NCI-H146 treated with DMSO at 0.1 percent for 48 hours (cell line): ENCODE measurements around the gene FAT3.

Experiments used
- DNase-seq: peaks from one replicate; lab custom pipeline; 2025; ENCODE audit not compliant: unreplicated experiment; lab: John Stamatoyannopoulos, UW

Gene FAT3

GRCh38 chr11:92227230-92227814, 2.7 kb downstream of the FAT3 start:
- no peak for DNase-seq

DNA sequence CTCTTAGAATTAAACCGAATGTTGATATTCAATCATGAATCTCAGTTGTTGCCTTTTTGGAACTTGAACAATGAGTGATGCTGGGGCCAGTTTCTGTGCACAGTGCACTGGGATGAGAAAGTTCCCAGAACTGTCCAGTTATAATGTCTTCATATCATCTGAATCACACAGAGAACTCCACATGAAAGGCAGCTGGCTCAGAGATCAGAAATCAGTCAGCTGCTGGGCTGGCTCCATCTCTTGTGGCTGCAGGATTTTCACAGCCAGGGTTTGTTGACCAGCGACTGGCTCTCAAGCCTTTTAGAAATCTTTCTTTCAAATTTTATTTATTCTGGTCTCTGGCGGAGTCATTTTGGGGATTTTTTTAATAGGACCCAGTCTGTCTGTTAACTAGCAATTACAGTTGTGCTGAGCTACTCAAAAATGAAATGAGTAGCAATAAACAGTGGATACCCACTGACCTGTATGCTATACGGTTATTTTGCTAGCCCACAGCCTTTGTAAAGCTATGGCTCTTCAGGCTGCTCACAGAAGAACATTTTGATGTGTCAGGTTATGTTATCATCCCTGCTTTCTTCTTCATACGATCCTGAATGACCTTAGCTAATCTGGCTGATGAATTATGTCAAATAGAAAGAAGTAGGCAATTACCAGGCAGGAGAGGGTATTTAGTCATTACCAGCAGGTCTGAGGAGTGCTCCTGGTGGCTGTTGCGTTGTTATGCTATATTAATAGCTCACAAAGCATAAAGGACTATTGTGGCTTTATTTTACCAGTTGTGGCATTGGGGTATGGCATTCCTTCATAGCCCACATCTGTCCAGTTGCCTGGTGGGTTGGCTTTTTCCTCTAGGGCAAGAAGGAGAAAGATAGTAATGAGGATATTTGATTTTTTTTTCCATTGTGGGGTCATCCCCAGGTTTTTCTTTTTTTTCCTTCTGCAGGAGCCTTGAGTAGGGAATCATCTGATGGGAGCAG, 3.6 kb downstream of the FAT3 start:
- DNase-seq = no peak

DNA sequence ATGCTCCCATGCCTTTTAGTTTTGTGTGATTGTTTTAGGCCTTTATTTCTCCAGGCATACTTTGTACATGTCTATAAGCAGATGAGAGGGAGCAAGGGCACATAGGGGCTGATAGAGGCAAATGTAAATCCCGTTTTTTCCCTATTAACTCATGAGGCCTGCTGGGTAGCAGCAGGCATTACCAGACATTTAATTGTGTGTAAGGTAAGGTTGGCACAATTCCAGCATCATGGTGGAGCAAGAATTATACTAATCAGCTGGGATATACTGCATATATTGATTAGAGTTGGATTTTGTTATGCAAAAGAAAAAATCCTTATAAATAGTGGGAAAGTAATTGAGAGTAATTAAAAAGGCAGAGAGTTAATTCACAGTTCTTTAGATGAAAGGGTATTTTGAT, 12.2 kb downstream of the FAT3 start:
- no peak for DNase-seq

GRCh38 chr11:92240916-92241315, 16.3 kb downstream of the FAT3 start:
- no peak for DNase-seq

- DNase-seq = no peak
Measured at GRCh38 chr11:92245700-92246271, 21.2 kb downstream of the FAT3 start.

GRCh38 chr11:92246630-92247029, 22.0 kb downstream of the FAT3 start:
- DNase-seq = no peak

DNA sequence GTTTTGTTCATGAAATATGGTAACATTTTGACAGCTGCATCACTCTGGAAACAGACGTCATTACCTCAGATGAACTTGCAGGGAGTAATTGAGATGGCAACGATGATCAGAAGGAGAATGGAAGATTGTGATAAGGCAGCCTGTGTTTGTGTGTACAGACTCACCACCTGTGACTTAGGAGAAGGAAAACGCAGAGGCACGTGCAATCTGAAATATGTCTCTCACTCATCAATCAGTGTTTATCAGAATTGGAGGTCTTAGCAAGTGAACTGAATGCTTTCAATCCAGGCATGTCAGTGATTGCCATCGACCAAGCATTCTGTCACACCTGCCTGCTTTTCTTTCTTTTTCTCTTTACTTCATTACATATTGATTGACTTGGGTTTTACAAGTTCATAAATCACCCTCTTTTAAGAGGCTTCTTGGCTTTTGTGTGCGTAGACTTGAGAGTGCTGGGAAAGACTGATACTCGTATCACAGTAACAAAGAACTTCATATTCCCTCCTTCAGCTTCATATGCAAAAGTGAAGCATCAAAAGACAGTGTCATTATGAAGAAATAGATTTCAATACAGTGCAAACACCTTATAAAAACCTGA, 24.6 kb downstream of the FAT3 start:
- DNase-seq = no peak

DNA sequence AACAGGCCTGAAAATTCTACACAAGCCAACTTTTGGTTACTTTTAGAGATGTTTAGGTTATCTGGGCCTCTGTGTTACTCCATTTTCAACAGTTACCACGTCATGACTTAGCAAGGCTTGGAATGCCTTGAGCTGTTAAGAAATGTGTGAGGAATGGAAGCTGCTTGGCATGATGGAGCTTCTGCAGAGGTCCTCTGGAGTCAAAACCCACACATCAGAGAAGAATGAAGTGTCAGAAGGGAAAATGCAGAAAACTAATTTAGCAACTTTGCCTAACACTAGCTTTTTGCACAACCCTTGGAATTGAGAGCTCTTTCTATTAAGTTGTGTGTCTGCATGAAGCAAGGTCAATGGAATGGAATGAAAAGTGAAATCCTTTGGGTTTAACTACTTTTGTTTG, 27.4 kb downstream of the FAT3 start:
- no peak for DNase-seq

DNA sequence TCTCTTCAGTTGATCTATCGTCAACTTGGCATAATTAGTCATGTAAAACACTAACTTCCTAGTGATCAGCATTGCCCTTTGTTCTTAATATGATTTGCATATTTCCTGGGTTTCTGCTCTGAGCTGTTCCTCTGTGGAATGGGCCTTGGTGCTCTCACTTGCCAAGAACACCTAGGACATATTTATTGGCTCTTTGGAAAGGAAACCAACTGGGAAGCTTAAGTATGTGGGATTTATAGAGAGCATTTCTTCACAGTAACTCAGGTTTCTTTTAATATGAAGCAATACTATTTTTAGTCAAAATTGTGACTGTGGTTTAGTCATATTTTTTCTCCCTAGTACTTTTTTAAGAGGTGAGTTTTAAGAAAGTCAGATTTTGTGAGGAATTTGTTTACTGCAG, 28.8 kb downstream of the FAT3 start:
- no peak for DNase-seq

DNA sequence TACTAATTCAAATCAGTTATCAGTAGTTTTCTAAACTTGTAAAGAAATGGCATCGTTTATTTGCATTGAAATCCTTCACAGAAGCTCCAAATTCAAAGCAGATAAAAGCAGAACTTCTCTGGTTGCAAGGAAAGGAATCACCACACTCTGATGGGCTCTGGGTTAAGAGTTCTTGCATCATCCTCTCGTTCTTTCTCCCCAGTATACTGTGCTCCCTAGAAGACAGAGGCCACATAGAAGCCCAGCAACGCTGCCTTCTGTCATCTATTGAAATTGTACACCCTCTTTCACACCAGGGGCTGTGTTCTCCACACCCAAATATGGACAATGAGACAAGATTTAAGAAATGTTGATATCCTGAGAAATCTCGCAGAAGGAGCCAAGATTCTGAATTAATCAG, 29.3 kb downstream of the FAT3 start:
- no peak for DNase-seq

- DNase-seq = no peak
Measured at GRCh38 chr11:92257536-92257935, 32.9 kb downstream of the FAT3 start.

- no peak for DNase-seq
Measured at GRCh38 chr11:92259861-92260260, 35.2 kb downstream of the FAT3 start.

DNA sequence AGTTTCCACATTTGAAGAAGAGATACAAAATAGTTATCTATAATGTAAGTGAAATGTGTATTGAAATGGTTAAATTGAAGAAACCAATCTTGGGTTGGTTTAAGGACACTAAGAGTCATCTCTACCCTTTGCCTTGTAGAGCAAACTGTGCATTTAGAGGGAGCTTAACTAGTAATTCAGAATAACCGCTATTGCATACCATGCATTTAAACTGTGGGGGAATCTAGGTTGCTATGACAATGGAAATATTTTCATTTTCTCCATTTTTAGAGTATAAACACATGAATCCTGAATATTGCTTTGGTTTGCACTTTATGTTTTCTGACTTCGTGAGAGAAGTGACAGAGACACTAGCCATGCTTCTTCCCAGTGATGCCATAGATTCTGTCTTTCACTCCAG, 39.7 kb downstream of the FAT3 start:
- no peak for DNase-seq

GRCh38 chr11:92266806-92267205, 42.2 kb downstream of the FAT3 start:
- no peak for DNase-seq

- no peak for DNase-seq
Measured at GRCh38 chr11:92267278-92267677, 42.7 kb downstream of the FAT3 start.

DNA sequence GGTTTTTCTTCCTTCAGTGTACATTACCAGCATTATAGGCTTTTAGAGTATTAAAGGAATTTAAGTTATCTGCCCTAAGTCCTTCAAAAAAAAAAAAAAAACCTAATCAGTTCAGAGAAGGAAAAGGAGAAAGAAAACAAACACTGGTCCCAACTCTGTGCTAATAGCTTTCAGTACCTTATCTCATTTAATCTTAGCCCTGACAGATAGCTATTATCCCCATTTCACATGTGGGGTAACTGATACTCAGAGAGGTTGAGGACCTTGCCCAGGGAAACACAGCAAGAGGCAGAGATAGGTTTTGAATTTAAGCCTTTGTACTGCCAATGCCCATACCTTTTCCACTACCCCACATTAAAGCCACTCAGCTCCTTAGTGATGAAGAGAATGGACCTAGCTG, 43.4 kb downstream of the FAT3 start:
- no peak for DNase-seq

DNA sequence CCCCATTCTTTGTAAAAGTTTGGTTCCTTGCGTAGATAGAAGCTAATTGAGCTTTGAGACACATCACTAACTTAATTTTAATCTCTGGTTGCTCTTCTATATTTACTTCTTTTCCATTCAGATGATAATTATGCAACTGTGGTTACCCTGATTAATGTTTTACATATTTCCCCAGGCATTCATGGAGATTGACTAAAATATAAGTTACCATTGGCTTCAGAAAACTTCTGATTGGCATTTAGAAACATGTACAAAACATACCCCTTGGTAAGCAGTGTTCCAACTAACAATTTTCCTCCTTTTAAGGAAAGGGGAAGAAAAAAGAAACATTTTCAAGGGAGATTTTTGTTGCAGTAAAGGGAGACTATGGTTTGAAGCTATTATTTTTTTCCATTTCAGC, 43.9 kb downstream of the FAT3 start:
- DNase-seq = no peak

DNA sequence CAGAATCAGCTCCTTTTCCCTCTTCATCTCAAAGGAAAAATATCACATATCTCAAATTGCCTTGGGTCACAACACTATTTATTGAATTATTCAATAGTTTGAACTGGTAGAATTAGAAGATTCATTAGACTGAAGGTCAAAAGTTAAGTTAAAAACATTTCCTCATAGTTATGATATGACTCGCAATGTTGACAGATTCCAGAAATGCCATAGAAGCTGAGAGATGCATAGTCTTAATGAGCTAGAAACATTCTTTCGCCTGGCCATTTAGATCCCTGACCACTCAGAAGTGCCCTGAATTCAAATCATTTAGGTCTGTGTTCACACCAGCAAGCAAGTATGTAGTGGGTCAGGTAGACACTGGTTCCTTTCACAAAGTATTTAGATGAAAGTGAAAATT, 44.4 kb downstream of the FAT3 start:
- no peak for DNase-seq

GRCh38 chr11:92269841-92270240, 45.2 kb downstream of the FAT3 start:
- no peak for DNase-seq

DNA sequence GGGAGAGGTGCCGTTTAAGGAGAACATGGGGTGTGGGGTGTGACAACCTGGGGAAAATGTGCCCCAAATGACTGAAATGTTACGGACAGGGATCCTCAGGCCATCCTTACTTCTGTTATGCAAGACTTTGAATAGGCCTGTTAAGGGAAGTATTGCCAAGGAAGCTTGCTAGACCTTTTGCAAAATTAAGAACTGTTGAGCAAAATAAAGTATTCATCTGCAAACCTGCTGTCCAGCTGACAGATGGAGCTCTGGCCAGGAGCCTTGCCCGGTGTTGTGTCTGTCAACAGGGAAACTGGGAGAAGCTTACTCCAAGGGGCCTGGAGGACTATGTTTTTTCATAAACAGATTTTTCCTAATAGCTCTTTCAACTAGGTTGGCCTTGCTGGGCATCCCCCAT, 48.0 kb downstream of the FAT3 start:
- no peak for DNase-seq
